K562 (cell line): ENCODE measurements around the gene VPS35. TPM values are rescaled to one million over a fixed set of nuclear protein-coding genes. Genes with fewer than 3 reads are reported as not detected.

Source experiments
- ATAC-seq: fragments of 200-7000 bp; cut with Tn5 transposase; 3 replicates; pipeline ENCODE4 v1.9.1; 2020; ENCODE audit warnings: moderate library complexity
- BruUV-seq: library from RNA; stranded (reverse); fragments of 400-500 nt; replicated peaks from 2 replicates; lab custom pipeline; 2021; lab: Mats Ljungman, UMichigan
- CTCF ChIA-PET: fragments of 300-600 bp; formaldehyde crosslinking; extraction: SDS; loops from one replicate; lab custom pipeline; 2021; ENCODE audit warnings: low intra/inter-chr PET ratio; lab: Yijun Ruan, JAX
- POLR2A ChIA-PET: fragments of 300-600, 350-650 bp; sonication (Branson Sonifier 250); formaldehyde crosslinking; extraction: SDS; loops from one replicate; lab custom pipeline; 2021; ENCODE audit warnings: antibody characterized with exemption, inconsistent platforms; lab: Yijun Ruan, JAX
- DNase-seq, 4 experiments: peaks; one replicate each; pipeline versions ENCODE4 v3.0.0 to v3.0.0-alpha.2; 2011 to 2018; ENCODE audit warnings: low spot score in 3 of 4, mixed read lengths in 3 of 4; ENCODE audit errors: extremely low read depth in 1 of 4
- FAIRE-seq: peaks from 2 replicates; lab custom pipeline; 2011; peaks lifted over from hg19 to GRCh38; lab: Jason Lieb, UNC
- H2AFZ ChIP-seq: 2 replicates; pipeline ENCODE4 v1.6.0; 2011; ENCODE audit warnings: low read depth, low read length, control low read depth, inconsistent platforms
- H3K27ac ChIP-seq: fragments of 200-600 bp; 3 replicates; pipeline ENCODE4 v1.8.0; 2011; ENCODE audit warnings: low read depth, mild to moderate bottlenecking, control low read depth, inconsistent platforms, low read length, moderate library complexity, mixed read lengths; ENCODE audit errors: extremely low read depth
- H3K27me3 ChIP-seq, 2 experiments: fragments of 300-600 bp in 1 of 2; 2 replicates in 1 of 2; 3 replicates in 1 of 2; pipeline versions ENCODE4 v1.6.0 to v1.8.0; 2011; ENCODE audit warnings: inconsistent platforms in 2 of 2, low read length in 2 of 2, mild to moderate bottlenecking in 1 of 2, mixed read lengths in 1 of 2, moderate library complexity in 1 of 2; ENCODE audit not compliant: control insufficient read depth in 2 of 2, insufficient read depth in 2 of 2
- H3K36me3 ChIP-seq: fragments of 300-600 bp; 3 replicates; pipeline ENCODE4 v1.8.0; 2011; ENCODE audit warnings: mild to moderate bottlenecking, low read length, inconsistent platforms; ENCODE audit not compliant: control insufficient read depth, insufficient read depth
- H3K4me1 ChIP-seq, 2 experiments: fragments of 200-600 bp in 1 of 2; replicated peaks in 1 of 2; 2 replicates in 1 of 2; 3 replicates in 1 of 2; pipeline versions ENCODE4 v1.5.1 to v1.8.0; 2011; ENCODE audit warnings: inconsistent platforms in 2 of 2, low read length in 2 of 2, mild to moderate bottlenecking in 1 of 2, mixed read lengths in 1 of 2, moderate library complexity in 1 of 2; ENCODE audit not compliant: control insufficient read depth in 2 of 2, insufficient read depth in 2 of 2
- H3K4me2 ChIP-seq: 2 replicates; pipeline ENCODE4 v1.6.1; 2011; ENCODE audit warnings: low read length, control low read depth, inconsistent platforms, mixed read lengths; ENCODE audit not compliant: insufficient read depth
- H3K4me3 ChIP-seq: fragments of 200-600 bp; sonication (generic), shearing (Covaris generic); 2 replicates; pipeline ENCODE4 v1.5.1; 2016; ENCODE audit warnings: control low read depth, inconsistent platforms
- H3K79me2 ChIP-seq: fragments of 200-600 bp; 3 replicates; pipeline ENCODE4 v1.8.0; 2011; ENCODE audit warnings: low read length, inconsistent platforms; ENCODE audit not compliant: control insufficient read depth, insufficient read depth
- H3K9ac ChIP-seq, 2 experiments: 2 replicates each; pipeline versions ENCODE4 v1.6.0 to v1.6.1; 2011; ENCODE audit warnings: low read depth in 2 of 2, low read length in 2 of 2, control low read depth in 1 of 2, inconsistent platforms in 1 of 2, mild to moderate bottlenecking in 1 of 2, mixed read lengths in 1 of 2; ENCODE audit not compliant: insufficient read depth in 1 of 2
- H3K9me1 ChIP-seq: one replicate; pipeline ENCODE4 v1.6.0; 2011; ENCODE audit warnings: inconsistent platforms, mild to moderate bottlenecking, low read length, moderate library complexity; ENCODE audit not compliant: control insufficient read depth, insufficient read depth
- H3K9me3 ChIP-seq: replicated peaks from 2 replicates; pipeline ENCODE4 v1.5.1; 2011; ENCODE audit warnings: low read depth, low read length, inconsistent platforms; ENCODE audit not compliant: control insufficient read depth, insufficient read depth
- H4K20me1 ChIP-seq: replicated peaks from 2 replicates; pipeline ENCODE4 v1.6.1; 2011; ENCODE audit warnings: low read length, inconsistent platforms, mixed read lengths; ENCODE audit not compliant: control insufficient read depth, insufficient read depth
- BMI1 ChIP-seq: fragments of 150-350 bp; IDR thresholded peaks from 2 replicates; pipeline ENCODE4 v1.6.1; 2014; ENCODE audit warnings: low read length
- E2F1 ChIP-seq: sonication (generic); formaldehyde crosslinking; IDR thresholded peaks from 2 replicates; pipeline ENCODE4 v1.8.1; 2023; ENCODE audit warnings: mild to moderate bottlenecking, missing genetic modification reagents, moderate library complexity
- E2F8 ChIP-seq: fragments of 450-650 bp; IDR thresholded peaks from 2 replicates; pipeline ENCODE4 v1.7.1; 2018; ENCODE audit warnings: mild to moderate bottlenecking, low read depth; ENCODE audit not compliant: partially characterized antibody
- EWSR1 ChIP-seq: fragments of 450-650 bp; IDR thresholded peaks from 2 replicates; pipeline ENCODE4 v1.6.1; 2018; ENCODE audit warnings: borderline replicate concordance, mild to moderate bottlenecking, low read depth, moderate library complexity; ENCODE audit not compliant: partially characterized antibody
- GATA2 ChIP-seq: sonication (generic); formaldehyde crosslinking; IDR thresholded peaks from 2 replicates; pipeline ENCODE4 v1.4.0; 2020; ENCODE audit warnings: mild to moderate bottlenecking, missing genetic modification reagents
- HDAC1 ChIP-seq, 2 experiments: fragments of 450-650 bp; IDR thresholded peaks; 2 replicates each; pipeline ENCODE4 v1.6.1; 2016 to 2017; ENCODE audit warnings: inconsistent platforms in 1 of 2, mild to moderate bottlenecking in 1 of 2, moderate library complexity in 1 of 2
- POLR2B ChIP-seq: fragments of 450-650 bp; IDR thresholded peaks from 2 replicates; pipeline ENCODE4 v1.6.1; 2018; ENCODE audit warnings: low read depth; ENCODE audit not compliant: partially characterized antibody
- SMAD4 ChIP-seq: fragments of 250-450 bp; sonication (Bioruptor Pico); conservative IDR thresholded peaks from 2 replicates; pipeline ENCODE4 v1.8.0; 2021; ENCODE audit warnings: inconsistent platforms, mild to moderate bottlenecking, moderate library complexity
- TEAD1 ChIP-seq, 2 experiments: fragments of 450-650 bp in 1 of 2; sonication (generic) in 1 of 2; formaldehyde crosslinking; IDR thresholded peaks; 2 replicates each; pipeline versions ENCODE4 v1.4.0 to v1.8.0; 2020 to 2022; ENCODE audit warnings: mild to moderate bottlenecking in 2 of 2, missing genetic modification reagents in 1 of 2
- USF2 ChIP-seq: sonication (generic); formaldehyde crosslinking; IDR thresholded peaks from 2 replicates; pipeline ENCODE4 v1.5.0; 2020; ENCODE audit warnings: missing genetic modification reagents
- ZBTB2 ChIP-seq: fragments of 450-650 bp; IDR thresholded peaks from 2 replicates; pipeline ENCODE4 v1.6.1; 2016; ENCODE audit warnings: antibody characterized with exemption
- ZFP1 ChIP-seq: fragments of 450-650 bp; formaldehyde crosslinking; IDR thresholded peaks from 2 replicates; pipeline ENCODE4 v1.4.0; 2020; ENCODE audit warnings: mild to moderate bottlenecking, mixed read lengths
- ZNF445 ChIP-seq: fragments of 250-450 bp; sonication (Bioruptor Pico); IDR thresholded peaks from 2 replicates; pipeline ENCODE4 v1.4.0; 2020; ENCODE audit warnings: low read depth, mild to moderate bottlenecking, moderate library complexity
- WGBS: fragments of 100-300 bp; shearing (Covaris generic); methylation state at CpG from one replicate; pipeline ENCODE4 v1.1.6; 2016; ENCODE audit warnings: low coverage, mixed read lengths; ENCODE audit not compliant: insufficient coverage; ENCODE audit errors: missing lambda C conversion rate; 5-methylcytosine and 5-hydroxymethylcytosine counted together
- in situ Hi-C: fragments of 300-500 bp; cut with MboI; formaldehyde crosslinking; loops from 4 replicates; pipeline ENCODE4 v1.15.0; 2018; ENCODE audit warnings: inconsistent platforms, mixed read lengths
- intact Hi-C: fragments of 100-400 bp; cut with micrococcal nuclease; formaldehyde crosslinking; loops from 2 replicates; pipeline ENCODE4 v1.14.2; 2022
- polyA plus RNA-seq, 8 experiments: library from polyadenylated mRNA; depleted of rRNA in 4 of 8; stranded (reverse) in 5 of 8; unstranded in 3 of 8; fragments of >200 nt; fragmentation: Nextera tagmentation in 2 of 8; fragmentation: Illumina TruSeq in 1 of 8; extraction: Ambion mirVana in 2 of 8; extraction: Trizol in 1 of 8; gene quantifications; 2 replicates each; pipeline versions ENCODE4 v1.2.1 to v1.2.3, GENCODE V29; 2011 to 2014; ENCODE audit warnings: inconsistent platforms in 1 of 8, missing spikeins in 1 of 8
- total RNA-seq, 7 experiments: library from RNA; depleted of rRNA in 6 of 7; stranded (reverse); fragments of >200 nt in 6 of 7; fragmentation: Illumina TruSeq in 2 of 7; extraction: Trizol in 2 of 7; gene quantifications; 2 replicates each; pipeline versions ENCODE4 v1.2.1 to v1.2.3, GENCODE V29; 2011 to 2021; ENCODE audit warnings: low replicate concordance in 1 of 7

The VPS35 gene
- total and polyA plus RNA-seq, 9 of the 15 experiments (the other 6 are each of a cell fraction or from before 2014, with no cell fraction given) = 32.7 to 131 (median 66.2) TPM

GRCh38 chr16:46737621-46738214 is 48.7 kb upstream of the VPS35 start (continued):
- no peak for TF ChIP-seq TEAD1 (CRISPR knock-in tag; IDR thresholded peaks at IDR 0.05)
- no peak for TF ChIP-seq ZNF445 (CRISPR knock-in tag)
- TF ChIP-seq BMI1 = no peak
- TF ChIP-seq SMAD4 (CRISPR knock-in tag) = no peak
- TF ChIP-seq ZBTB2 = no peak
- no peak for TF ChIP-seq E2F1 (CRISPR knock-in tag)
- TF ChIP-seq, all 486 proteins: peak for 0

GRCh38 chr16:46736695-46737094 is 47.7 kb upstream of the VPS35 start:
- peaks cover 3% of the 10 kb centered on the region for H3K9me1 ChIP-seq
- in situ Hi-C loops (no loop called here), intact Hi-C loops (no loop called here)
- H4K20me1 ChIP-seq = no peaks in the 10 kb centered on the region
- BruUV-seq = no TSS peak
- H3K79me2 ChIP-seq = peaks cover 5% of the 10 kb centered on the region; the same call in 2 of the 3 replicates
- no peak overlapping the region for H3K27ac ChIP-seq
- FAIRE-seq (no peak), ATAC-seq (no peak), DNase-seq (no peak)
- no peak overlapping the region for H2AFZ ChIP-seq
- WGBS = 60% methylated on average over 10 of the region's 12 CpGs
- H3K9ac ChIP-seq = peak overlapping the region in 1 of 2 experiments; percentile 33; a peak in 1 of 4 replicates
- no peak overlapping the region for H3K4me3 ChIP-seq
- H3K4me1 ChIP-seq = peaks cover 17 to 33% of the 10 kb centered on the region in 2 experiments; a peak in 4 of 5 replicates
- ChIA-PET CTCF (no interaction called here), POLR2A (interaction anchor here (0.6 kb wide), 1 partner anchor 85 kb away, joined by 3 read pairs; no protein-coding TSS in a partner anchor)
- H3K27me3 ChIP-seq = no peaks in the 10 kb centered on the region
- H3K36me3 ChIP-seq = no peaks in the 10 kb centered on the region
- H3K4me2 ChIP-seq = no peak overlapping the region
- H3K9me3 ChIP-seq = no peaks in the 10 kb centered on the region
- TF ChIP-seq EWSR1 (no peak), ZFP1 (CRISPR knock-in tag) (no peak), E2F8 (no peak), POLR2B (no peak), GATA2 (no peak), HDAC1 (IDR thresholded peaks at IDR 0.05) (no peak), USF2 (CRISPR knock-in tag) (no peak)
